Activated naive CD8-positive, alpha-beta T cell treated with anti-CD3 and anti-CD28 coated beads for 36 hours (primary cell): Measurements from ENCODE around the gene CUTC. TPM values are rescaled to one million over a fixed set of nuclear protein-coding genes. Genes with fewer than 3 reads are reported as not detected.

Source experiments
- total RNA-seq, 2 experiments: library from RNA; stranded (reverse); gene quantifications; one replicate each; pipeline ENCODE4 v1.2.3, GENCODE V29; 2021

CUTC gene
- total RNA-seq, 2 experiments from 2014 or later, result 36.1 to 38.1 TPM

Other genes starting within 250 kb of the CUTC start
- gene NKX2-3, start 199.3 kb upstream of the CUTC start, total RNA-seq, result not detected
- gene SLC25A28, start 111.8 kb upstream of the CUTC start, total RNA-seq, result 10 to 100 TPM; 51.9 to 54.9 TPM
- 1 to 10 TPM; 4.4 to 5.2 TPM for gene ENTPD7, start 72.7 kb upstream of the CUTC start, total RNA-seq
- 10 to 100 TPM; 39.2 to 42.0 TPM for gene COX15, start 107 bp upstream of the CUTC start, total RNA-seq
- under 1 TPM; 0.70 to 0.99 TPM for gene ABCC2, start 50.4 kb downstream of the CUTC start, total RNA-seq